GM04504 (cell line): ENCODE data around the gene SLC4A1AP.

ENCODE experiments used
- DNase-seq: peaks from one replicate; pipeline ENCODE4 v3.0.0-alpha.2; 2012; ENCODE audit warnings: low read depth

Gene SLC4A1AP

GRCh38 chr2:27741673-27742072 lies 78.0 kb downstream of the SLC4A1AP start:
- no peak for DNase-seq

GRCh38 chr2:27742571-27742970 lies 78.9 kb downstream of the SLC4A1AP start:
- no peak for DNase-seq
